ENCODE measurements around the gene GAS7.
"Not testable (repeated sequence)": the region's sequence is repeated elsewhere in the genome, so short reads cannot be mapped to it uniquely, and the experiment has no call there.

GAS7 gene

DNA sequence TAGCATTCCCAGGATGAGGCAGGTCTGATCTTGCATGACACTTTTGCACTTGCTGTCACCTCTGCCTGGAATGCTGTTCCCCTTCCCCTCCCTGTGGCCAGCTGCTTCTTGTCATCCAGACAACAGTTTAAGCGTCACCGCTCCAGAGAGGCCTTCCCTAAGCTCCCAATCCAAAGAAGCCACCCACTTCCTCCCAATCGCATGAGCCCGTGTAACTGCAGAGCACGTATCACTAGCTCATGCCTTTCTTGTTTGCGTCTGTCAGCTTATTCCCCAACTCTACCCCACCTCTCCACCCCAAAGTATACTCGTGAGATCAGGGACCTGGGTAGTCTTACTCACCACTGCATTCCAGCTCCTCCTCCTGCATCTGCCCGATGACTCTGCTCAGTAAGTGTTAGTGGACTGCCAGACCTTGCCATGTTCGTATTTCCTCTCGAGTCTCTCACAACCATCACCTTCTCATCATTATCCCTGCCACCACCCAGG is 92.8 kb downstream of the GAS7 start:
- DNase-seq, result no peak

DNA sequence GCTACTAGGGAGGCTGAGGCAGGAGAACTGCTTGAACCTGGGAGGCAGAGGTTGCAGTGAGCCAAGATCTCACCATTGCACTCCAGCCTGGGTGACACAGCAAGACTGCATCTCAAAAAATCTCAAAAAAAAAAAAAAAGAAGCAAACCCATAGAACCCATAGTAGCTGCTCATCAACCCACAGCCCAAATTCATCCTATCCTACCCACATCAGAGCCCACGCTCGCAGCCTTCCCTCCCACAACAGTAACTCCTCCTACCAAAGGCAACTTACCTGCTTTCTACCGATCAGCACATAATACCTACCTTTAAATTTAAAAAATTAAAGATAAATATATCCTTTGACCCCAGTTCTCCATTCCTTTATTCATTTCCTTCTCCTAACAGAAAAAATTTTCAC is 94.7 kb downstream of the GAS7 start:
- DNase-seq, result no peak

DNA sequence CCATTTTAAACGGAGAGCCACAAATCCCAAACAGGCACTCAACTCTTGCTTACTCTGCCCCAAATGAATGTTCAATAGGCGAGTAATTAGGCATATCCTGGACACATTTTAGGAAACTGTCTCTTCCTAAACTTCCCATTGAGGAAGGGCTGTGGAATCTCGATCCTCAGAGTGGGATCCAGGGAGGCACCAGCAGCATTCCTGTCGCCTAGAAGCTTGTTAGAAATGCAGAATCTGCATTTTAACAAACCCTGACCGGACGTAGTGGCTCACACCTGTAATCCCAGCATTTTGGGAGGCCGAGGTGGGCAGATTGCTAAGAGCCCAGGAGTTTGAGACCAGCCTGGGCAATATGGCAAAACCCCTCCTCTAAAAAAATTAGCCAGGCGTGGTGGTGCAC is 95.6 kb downstream of the GAS7 start:
- DNase-seq, result no peak

DNA sequence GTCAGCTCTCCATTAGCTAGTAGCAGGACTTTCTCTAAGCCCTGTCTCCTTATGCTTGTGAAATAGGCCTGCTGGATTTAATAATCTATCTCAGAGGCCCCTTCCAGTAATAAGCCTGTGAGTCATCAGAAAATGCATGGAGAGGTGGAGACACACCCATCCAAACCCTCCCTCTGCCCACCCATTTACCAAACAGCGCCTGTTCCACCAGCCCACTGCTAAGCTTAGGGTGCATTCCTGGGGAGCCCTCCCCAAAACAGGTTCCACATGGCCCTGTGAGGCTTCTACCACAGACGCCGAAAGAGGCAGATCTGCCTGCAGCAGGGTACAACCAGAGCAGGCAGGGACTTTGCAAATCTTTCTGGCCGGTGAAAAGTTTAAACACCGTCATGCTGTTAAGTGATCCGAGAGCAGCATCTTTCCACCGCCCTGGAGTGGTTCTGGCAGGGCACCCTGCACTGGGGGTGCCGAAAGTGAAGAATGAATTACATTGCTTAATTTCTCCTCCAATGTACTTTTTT is 99.3 kb downstream of the GAS7 start:
- no peak for DNase-seq

DNA sequence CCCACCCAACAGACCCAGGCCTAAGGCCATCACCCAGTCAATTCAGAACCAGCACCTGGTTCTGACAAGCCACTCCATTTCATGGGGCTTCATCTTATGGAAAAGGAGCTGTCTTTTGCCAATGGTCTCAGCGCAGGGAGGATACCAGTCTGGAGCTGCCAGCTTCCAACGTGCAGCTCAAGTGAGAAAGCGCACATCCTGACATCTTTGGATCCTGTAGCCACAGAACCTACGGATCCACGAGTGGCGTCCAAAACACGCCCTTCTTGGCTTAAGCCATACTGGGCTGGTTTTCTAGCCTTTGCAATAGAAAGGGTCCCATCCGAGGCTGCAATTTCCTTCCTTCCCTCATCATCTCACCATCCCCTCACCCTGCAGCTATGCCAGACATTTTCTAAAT is 101.8 kb downstream of the GAS7 start:
- DNase-seq, result no peak

DNA sequence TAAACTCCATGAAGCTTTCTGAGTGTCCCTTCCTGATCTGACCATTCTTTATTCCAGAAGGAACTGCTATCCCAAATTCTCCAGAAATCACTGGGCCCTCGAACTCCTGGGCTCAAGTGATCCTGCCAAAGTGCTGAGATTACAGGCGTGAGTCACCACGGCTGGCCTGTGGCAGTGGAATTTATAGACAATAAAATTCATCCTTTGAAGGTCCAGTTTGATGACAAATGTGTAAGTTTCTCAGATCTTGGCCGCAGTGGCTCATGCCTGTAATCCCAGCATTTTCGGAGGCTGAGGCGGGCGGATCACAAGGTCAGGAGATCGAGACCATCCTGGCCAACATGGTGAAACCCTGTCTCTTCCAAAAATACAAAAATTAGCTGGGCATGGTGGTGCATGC is 103.1 kb downstream of the GAS7 start:
- not testable (repeated sequence) for DNase-seq

DNA sequence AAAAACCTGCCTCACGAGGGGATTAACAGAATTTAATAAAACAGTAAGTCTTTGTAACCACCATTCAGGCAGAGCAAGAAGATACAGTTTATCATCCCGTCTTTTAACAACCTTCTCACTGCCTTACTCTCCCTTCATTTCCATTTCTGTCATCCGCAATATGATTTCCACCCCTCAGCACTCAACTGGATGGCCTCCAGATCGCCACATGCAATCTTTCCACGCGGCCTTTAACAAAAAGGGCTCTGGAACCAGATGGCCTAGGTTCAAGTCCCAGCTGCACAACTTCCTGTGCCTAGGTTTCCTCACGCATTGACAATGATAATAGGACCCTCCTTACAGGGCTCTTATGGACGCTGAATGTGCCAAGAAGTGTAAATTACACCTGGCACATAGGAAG is 103.6 kb downstream of the GAS7 start:
- no peak for DNase-seq

DNA sequence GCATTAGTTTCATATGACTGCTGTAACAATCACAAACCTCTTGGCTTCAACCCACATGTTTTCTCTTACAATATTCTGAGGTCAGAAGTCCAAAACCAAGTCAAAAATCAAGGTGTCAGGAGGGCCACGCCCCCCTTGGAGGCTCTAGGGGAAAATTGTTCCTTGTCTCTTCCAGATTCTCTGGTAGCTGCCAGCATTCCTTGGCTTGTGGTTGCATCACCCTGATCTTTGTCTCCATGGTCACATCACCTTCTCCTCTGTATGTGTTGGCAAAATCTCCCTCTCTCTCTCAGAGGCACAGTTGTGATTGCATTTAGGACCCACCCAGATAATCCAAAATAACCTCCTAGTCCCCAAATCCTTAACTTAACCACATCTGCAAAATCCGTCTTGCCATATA is 105.8 kb downstream of the GAS7 start:
- DNase-seq, result no peak

DNA sequence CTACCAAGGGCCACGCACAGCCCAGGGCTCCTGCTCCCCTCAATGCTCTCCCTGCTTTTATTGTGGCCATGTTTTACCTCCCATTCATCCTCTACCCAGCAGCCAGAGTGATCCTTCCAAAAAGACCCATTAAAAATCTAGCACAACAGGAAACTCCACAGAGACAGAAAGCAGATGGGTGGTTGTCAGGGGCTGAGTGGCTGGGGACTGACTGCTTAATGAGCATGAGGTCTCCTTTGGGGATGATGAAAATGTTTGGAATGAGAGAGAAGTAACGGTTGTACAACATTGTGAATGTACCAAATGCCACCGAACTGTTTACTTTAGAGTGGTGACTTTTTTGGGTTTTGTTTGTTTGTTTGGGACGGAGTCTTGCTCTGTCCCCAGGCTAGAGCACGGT is 107.4 kb downstream of the GAS7 start:
- DNase-seq, result no peak

DNA sequence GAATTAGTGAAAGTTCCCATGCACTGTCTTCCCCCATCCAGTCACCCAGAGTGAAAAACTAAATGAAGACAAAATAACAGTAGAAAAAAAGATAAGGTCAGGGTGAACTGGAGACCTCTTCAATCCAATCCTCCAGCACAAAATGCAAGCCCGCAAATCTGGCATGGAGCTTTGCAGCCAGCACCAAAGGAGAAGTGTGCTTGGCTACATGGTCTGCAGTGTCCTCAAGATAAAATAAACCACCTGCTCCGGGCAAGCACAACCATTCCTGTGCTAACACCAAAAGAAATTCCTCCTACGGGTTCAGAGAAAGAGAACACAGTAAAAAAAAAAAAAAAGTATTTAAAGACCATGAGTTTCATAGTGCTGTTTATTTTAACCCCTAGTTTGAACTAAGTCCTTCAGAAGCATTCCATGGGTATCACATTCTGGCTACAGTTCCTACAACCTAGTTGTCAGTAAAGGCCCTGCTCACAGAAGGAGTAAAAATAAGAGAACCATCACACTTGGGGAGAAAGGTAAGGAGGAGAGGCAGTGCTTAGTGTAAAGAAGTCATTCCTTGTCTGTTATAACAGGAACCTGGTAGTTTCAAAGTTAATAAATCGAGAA is 109.1 kb downstream of the GAS7 start:
- DNase-seq, result no peak

DNA sequence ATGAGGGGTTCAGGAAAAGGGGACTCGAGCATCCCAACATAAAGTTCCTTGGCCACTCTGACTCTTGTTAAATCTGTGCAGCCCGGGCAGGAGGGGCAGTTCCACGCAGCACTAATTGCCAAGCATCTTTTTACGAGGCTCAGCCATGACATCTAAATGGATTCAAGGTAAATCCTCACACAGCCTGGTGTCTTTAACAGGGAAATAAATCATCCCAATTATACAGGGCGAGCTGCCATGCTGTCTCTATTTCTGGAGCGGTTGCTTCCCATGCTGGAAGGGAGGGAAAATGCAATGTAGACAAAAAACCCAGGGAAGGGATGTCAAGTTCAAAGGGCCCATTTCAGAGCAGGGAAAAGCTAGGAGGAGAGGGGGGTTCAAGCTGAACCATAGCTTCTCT is 110.0 kb downstream of the GAS7 start:
- DNase-seq, result no peak

DNA sequence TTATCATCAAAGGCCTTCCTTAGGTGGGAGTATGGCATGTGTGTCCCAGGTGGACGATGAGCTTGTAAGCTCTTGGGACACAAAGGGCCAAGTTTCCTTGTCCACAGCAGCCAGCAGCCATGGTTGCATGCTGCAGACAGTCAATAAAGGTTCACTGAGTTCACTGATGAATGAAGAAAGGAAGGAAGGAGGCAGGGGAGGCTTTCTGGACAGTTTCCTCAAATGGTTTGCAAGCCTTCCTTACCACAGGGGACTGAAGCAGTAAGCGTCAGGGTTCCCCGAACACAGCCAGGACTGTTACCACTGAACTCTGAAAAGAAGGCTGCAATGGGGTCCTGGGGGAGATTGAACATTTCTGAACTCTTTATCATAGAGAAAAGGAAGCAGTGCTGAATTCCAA is 111.1 kb downstream of the GAS7 start:
- no peak for DNase-seq

DNA sequence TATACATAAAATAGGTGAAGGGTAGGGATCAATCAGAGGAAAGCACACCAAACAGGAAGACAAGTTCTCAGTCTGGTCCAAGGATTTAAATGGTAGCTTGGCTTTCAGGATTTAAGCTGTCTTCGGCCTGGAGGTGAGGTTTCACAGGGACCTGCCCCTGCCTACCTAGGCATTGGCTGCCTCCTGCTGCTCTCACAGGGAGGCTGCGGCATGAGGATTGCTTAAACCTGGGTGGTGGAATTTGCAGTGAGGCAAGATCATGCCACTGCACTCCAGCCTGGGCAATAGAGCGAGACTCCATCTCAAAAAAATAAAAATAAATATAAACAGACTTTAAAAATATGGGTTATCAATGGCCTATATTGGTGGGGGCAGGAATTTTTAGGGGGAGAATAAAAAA is 114.5 kb downstream of the GAS7 start:
- DNase-seq, result no peak

DNA sequence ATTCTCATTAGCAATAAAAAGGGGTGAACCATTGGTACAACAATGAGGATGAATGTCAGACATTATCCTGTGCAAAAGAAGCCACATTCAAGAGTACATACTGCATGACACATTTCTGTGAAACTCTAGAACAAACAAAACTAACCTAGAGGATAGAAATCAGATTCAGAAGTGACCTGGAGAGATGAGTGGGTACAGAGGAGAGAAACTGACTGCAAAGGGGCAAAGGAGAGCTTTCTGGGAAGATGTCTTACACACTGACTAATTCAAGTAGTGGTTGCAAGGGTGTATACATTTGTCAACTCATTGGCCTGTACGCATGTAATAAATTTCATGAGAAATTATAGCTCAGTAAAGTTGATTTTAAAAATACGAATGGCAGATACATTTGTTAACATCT is 115.6 kb downstream of the GAS7 start:
- DNase-seq, result no peak

DNA sequence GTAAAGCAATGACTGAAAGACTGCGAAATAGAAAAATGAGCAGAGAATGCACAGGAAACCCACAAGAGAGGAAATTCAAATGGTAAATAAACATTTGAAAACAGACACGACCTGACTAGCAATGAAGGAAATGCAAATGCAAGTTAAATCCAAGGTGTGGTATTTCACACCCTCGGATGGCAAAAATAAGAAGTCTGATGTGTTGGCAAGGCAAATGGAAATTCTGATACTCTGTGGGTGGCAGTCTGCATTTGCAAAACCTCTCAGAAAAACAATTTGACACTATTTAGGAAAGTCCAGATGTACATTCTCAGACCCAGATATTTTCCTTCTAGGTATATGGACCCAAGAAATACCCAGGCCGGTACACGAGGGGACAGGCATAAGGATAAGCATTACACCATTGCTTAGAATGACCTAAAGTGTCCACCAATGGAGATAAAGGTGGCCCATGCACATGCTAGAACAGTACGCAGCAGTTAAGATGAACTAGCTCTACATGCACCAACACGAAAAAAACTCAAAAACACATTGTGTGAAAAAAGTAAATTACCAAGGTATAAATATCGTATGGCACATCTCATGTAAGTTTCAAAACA is 116.7 kb downstream of the GAS7 start:
- no peak for DNase-seq

DNA sequence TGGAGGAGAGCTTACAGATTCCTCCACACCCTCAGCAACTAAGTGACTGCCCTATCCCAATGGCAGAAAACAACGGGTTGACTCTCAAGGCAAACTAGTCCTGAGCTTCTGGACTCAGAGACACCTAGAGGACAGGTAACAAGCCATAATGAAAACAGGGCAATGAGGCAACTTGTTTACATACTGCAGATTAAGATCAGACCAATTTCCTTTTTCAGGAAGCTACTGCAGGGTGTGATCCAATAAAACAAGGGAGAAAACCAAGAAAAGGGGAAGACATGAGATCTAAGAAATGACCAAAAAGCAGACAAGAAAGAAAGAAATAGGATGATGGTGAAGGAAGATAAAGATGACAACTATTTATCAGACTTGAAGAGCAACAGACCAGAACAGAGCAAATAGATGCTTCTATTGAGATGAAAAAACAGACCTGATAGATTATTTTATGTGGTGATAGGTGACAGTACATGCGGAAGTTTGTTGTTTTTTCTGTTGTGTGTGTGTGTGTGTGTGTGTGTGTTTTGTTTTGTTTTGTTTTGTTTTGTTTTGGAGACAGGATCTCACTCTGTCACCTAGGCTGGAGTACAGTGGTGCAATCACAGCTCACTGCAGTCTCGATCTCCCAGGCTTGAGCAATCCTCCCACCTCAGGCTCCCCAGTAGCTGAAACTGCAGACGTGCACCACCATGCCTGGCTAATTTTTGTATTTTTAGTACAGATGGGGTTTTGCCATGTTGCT is 120.7 kb downstream of the GAS7 start:
- DNase-seq, result no peak

DNA sequence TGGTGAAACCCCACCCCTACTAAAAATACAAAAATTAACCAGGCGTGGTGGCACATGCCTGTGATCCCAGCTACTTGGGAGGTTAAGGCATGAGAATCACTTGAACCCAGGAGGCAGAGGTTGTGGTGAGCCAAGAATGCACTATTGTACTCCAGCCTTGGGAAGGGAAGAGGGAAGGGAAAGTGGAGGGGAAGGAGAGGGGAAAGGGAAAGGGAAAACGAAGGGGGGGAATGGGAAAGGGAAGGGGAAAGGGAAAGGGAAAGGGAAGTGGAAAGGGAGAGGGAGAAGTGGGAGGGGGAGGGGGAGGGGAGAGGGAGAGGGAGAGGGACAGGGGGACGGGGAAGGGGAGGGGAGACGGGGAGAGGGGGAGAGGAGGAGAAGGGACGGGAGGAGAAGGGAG is 122.5 kb downstream of the GAS7 start:
- no peak for DNase-seq

DNA sequence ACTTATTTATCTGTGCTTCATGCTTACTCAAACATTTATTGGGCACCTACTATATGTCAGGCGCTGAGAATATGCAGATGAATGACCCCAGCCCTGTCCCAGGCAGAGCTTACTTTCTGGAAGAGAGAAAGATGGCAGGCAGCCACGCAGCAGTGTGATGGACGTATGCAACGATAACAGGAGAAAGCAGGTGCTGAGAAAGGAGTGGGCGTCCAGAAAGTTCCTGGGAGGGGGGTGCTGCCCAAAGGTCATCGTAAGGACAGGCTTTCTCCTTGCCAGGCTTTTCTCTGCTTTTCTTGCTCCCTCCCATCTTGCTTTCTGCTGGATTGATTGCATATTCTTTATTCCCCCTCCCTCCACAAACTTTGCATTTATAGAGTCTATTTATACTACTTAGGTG is 124.5 kb downstream of the GAS7 start:
- no peak for DNase-seq

DNA sequence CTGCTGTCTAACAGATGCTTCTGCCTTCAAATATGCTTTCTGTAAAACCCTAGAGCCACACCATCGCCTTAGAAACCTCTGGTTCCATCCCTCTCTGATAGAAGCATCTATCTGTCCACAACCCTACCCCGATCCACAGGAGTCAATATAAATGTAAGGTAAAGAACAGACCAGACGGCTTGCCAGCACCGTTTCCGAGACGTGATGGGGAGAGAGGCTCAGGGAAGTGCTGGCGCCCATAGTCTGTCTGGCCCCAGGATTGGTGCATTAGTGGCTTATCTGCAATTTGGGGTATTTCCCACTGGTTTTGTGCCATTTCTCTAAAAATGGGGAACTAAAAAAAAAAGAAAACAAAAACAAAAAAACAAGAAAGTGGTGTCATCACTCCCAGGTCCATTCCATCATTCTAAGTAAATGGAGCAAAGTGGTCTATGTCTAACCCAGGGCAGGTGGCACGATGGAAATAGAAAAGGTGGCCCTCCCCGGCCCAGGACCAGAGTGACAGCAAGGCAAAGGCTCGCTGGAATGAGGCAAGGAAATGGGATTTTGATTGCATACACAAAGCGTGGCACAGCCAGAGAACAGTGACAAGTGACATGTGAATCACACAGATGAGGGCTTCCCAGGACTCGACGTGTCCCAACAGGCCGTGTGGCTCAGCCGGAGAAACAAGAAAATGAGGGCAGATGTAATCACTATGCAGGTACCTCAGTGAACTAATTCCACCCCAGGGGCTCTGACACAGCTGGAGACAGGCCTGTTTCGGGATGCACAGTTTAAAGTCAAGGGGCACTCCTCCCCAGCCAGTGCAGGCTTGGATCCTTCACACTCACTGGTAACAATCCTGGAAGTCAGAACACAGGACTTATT is 125.6 kb downstream of the GAS7 start:
- DNase-seq, result no peak

DNA sequence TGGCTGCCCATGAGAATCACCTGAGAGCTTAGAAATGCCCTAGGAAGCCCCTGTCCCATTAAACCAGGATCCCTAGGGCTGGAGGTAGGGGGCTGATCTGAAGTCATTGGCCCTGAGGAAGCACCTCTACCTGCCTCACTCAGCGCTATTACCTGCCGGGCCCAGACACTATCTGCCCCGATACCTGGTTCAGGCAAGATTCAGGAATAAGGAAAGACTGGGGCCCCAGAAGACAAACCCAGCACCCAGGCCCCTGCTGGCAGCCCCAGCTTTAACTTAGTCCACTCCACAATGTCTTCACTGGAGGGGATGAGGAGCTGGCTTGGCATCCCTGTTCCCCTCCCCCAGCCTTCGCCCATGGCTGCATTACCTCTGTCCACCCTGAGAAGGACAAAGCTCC is 126.3 kb downstream of the GAS7 start:
- no peak for DNase-seq

DNA sequence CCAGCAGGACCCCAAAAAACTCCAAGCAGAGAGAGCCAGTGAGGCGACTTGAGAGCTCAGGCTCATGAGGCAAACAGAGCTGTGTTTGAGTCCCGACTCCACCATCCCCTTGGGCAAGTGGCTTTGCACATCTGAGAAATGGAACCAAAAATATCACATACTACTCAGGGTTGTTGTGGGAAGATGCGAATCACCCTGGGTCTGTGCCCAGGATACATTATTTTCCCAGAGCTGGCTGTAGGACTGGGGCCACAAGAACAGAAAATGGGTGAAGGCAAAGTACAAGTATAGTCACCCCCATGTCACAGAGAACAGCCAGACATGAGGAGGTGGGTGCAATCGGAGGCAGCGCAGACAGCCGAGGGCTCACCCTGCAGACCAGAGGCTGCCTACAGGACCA is 127.3 kb downstream of the GAS7 start:
- DNase-seq, result no peak

DNA sequence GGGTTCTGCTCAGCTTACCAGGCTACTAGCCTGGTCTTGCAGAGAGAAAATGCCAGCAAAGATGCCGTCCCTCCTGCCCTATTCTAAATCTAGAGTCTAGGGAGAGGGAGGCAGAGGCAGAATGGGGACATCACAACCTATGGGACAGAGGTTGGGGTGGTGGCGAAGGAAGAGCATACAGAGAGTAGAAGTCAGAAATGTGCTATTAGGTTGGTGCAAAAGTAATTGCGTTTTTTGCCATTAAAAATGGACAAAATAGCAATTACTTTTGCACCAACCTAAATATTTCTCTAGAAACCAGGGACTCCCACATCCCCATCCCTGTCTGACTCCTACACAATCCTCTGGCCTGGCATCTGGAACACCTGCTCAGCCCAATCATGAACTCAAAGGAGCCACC is 127.7 kb downstream of the GAS7 start:
- DNase-seq, result no peak

DNA sequence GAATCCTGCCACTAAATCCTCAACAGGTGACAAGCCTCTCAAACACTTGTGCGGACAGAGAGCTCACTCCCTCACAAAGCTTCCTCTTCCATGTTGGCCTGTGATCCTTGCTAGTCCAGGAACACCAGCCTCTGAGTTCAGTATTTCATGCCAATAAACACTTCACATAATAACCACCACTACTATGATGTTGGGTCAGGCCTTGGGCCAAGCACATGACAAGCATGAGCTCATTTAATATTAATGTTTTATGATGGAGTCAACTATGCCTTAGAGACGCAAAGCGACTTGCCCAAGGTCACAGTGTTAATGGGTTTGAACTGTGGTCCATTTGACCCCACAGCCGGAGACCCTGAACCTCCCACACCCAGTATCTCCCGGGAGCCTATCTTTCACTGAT is 129.1 kb downstream of the GAS7 start:
- no peak for DNase-seq

Measured in NCI-H1694 treated with DMSO at 0.1 percent for 48 hours (cell line).